Testis (tissue), 3 donors: Measurements from ENCODE around the gene CDK14. TPM values are rescaled to one million over a fixed set of nuclear protein-coding genes. Genes with fewer than 3 reads are reported as not detected.

Experiments used
- DNase-seq: peaks from one replicate; pipeline ENCODE4 v3.0.0-alpha.2; 2019
- H3K27ac ChIP-seq, 2 donors: fragments of 200-600 bp; sonication (generic); one replicate each; pipeline ENCODE4 v1.5.1; 2019
- H3K27me3 ChIP-seq: fragments of 200-600 bp; sonication (generic); one replicate; pipeline ENCODE4 v1.5.1; 2019
- H3K36me3 ChIP-seq: fragments of 200-600 bp; sonication (generic); one replicate; pipeline ENCODE4 v1.5.1; 2017; ENCODE audit warnings: low read depth; ENCODE audit errors: missing control alignments
- H3K4me1 ChIP-seq: fragments of 200-600 bp; sonication (generic); one replicate; pipeline ENCODE4 v1.5.1; 2019
- H3K4me3 ChIP-seq, 2 donors: fragments of 200-600 bp; sonication (generic); one replicate each; pipeline ENCODE4 v1.5.1; 2017 to 2019
- H3K9me3 ChIP-seq: fragments of 200-600 bp; sonication (generic); one replicate; pipeline ENCODE4 v1.5.1; 2017
- CTCF ChIP-seq, 3 experiments: fragments of 450-650 bp in 2 of 3; fragments of 200-600 bp in 1 of 3; sonication (generic) in 1 of 3; IDR thresholded peaks; one replicate each; pipeline ENCODE4 v1.5.1; 2016 to 2019; ENCODE audit warnings: antibody characterized with exemption in 3 of 3, mild to moderate bottlenecking in 2 of 3, moderate library complexity in 1 of 3
- POLR2A ChIP-seq: fragments of 450-650 bp; IDR thresholded peaks from one replicate; pipeline ENCODE4 v1.6.1; 2017; ENCODE audit warnings: antibody characterized with exemption, mild to moderate bottlenecking, moderate library complexity
- WGBS, 2 donors: methylation state at CpG; one replicate each; pipeline ENCODE4 v1.1.5; 2018; 5-methylcytosine and 5-hydroxymethylcytosine counted together
- intact Hi-C: fragments of 100-400 bp; cut with DNase I; formaldehyde crosslinking; loops from one replicate; pipeline ENCODE4 v1.15.1; 2023; ENCODE audit warnings: low total_unique reads
- polyA plus RNA-seq: library from polyadenylated mRNA; stranded (reverse); fragments of 350-450 nt; fragmentation: Illumina TruSeq; extraction: RNeasy Lipid Tissue Mini Kit (QIAGEN cat#74804); gene quantifications from one replicate; pipeline ENCODE4 v1.2.3, GENCODE V29; 2014; ENCODE audit warnings: low read depth, low replicate concordance; ENCODE audit not compliant: insufficient read depth
- total RNA-seq, 2 donors: library from RNA; depleted of rRNA; stranded (reverse); fragments of >200 nt; gene quantifications; one replicate each; pipeline ENCODE4 v1.2.3, GENCODE V29; 2016

Gene CDK14
- total and polyA plus RNA-seq, 3 donors from 2014 or later, result 18.9 to 22.7 (median 19.5) TPM

DNA sequence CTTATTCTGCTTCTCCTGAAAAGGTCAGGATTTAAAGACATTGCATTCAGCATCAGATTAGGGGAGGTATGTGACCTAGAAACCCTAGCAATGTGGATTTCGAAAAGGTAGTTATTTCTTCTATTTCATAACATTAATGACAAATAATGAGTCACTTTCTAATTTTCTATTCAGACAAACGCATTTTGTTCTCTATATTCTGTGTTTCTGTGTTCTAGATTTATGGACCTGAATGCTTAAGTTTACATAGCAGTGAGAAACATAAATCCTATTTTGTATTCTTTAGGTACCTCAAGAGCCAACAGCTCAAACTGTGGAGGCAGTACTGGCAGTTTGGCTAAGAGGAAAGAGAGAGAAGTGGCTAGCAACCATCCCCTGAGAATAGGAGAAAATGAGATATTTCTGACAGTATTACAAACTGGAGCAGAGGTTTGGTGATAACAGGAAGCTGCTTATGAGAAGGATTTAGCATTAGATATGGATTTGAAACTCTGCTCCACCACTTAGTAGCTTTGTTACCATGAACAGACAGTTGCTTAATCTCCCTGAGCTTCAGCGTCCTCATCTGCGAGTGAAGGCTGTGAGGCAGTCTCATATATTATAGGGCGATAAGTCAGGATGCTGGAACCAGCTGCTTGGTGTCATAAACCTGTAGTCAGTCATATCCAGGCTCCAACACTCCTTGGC, 28.2 kb downstream of the CDK14 start:
- TF ChIP-seq POLR2A, result no peak
- no peak for TF ChIP-seq CTCF (IDR thresholded peaks at IDR 0.05)
- no peaks in the 10 kb centered on the region for H3K4me1 ChIP-seq
- WGBS, 2 donors, result 77 to 80% methylated on average over 5 of the region's 5 CpGs
- H3K36me3 ChIP-seq, result no peaks in the 10 kb centered on the region
- intact Hi-C loops, result no loop called here
- no peak overlapping the region for H3K27ac ChIP-seq
- H3K27me3 ChIP-seq, result no peaks in the 10 kb centered on the region
- DNase-seq, result no peak
- H3K4me3 ChIP-seq, result no peak overlapping the region
- no peaks in the 10 kb centered on the region for H3K9me3 ChIP-seq

GRCh38 chr7:90625051-90625450, 28.9 kb downstream of the CDK14 start:
- Histone ChIP-seq H3K4me1 (no peaks in the 10 kb centered on the region), H3K27me3 (no peaks in the 10 kb centered on the region), H3K4me3 (no peak overlapping the region), H3K36me3 (no peaks in the 10 kb centered on the region), H3K9me3 (no peaks in the 10 kb centered on the region), H3K27ac (no peak overlapping the region)
- WGBS, 2 donors, result 77 to 80% methylated on average over 5 of the region's 5 CpGs
- DNase-seq, result no peak
- no peak for TF ChIP-seq CTCF (IDR thresholded peaks at IDR 0.05)
- no peak for TF ChIP-seq POLR2A
- intact Hi-C loops, result no loop called here

- Histone ChIP-seq H3K36me3 (no peaks in the 10 kb centered on the region), H3K9me3 (no peaks in the 10 kb centered on the region), H3K4me1 (no peaks in the 10 kb centered on the region), H3K27ac (no peak overlapping the region), H3K4me3 (no peak overlapping the region), H3K27me3 (no peaks in the 10 kb centered on the region)
- DNase-seq, result no peak
- TF ChIP-seq CTCF (IDR thresholded peaks at IDR 0.05) (no peak), POLR2A (no peak)
- intact Hi-C loops, result no loop called here
- 36 to 54% methylated on average over 3 of the region's 3 CpGs for WGBS, 2 donors
Measured at GRCh38 chr7:90625562-90625961, 29.4 kb downstream of the CDK14 start.

DNA sequence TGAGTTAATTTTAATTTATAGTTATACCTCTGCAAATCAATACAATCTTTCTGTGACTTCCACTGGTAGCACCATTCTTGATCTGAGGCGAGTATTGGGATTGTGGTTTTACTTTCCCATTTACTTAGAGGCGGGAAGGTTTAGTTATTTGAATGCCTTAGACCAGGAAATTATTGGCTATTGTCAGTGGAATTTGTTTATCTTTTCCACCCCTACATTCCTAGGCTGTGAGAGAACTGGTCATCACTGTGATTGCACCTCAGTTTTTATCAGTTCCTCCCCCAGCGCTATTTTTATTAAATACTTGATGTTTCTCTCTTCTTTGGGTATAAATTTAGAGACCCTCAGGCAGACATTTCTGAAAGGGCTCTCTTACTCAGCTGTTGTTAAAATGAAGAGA, 29.9 kb downstream of the CDK14 start:
- H3K27ac ChIP-seq, result no peak overlapping the region
- no peak overlapping the region for H3K4me3 ChIP-seq
- H3K9me3 ChIP-seq, result no peaks in the 10 kb centered on the region
- H3K36me3 ChIP-seq, result no peaks in the 10 kb centered on the region
- TF ChIP-seq POLR2A (no peak), CTCF (IDR thresholded peaks at IDR 0.05) (no peak)
- WGBS, 2 donors, result 54 to 66% methylated on average over 3 of the region's 3 CpGs
- intact Hi-C loops, result no loop called here
- H3K27me3 ChIP-seq, result no peaks in the 10 kb centered on the region
- H3K4me1 ChIP-seq, result no peaks in the 10 kb centered on the region
- DNase-seq, result no peak

GRCh38 chr7:90629297-90629918, 33.3 kb downstream of the CDK14 start:
- no peak overlapping the region for H3K4me3 ChIP-seq
- intact Hi-C loops, result no loop called here
- H3K9me3 ChIP-seq, result no peaks in the 10 kb centered on the region
- no peaks in the 10 kb centered on the region for H3K27me3 ChIP-seq
- no peaks in the 10 kb centered on the region for H3K4me1 ChIP-seq
- no peak for TF ChIP-seq POLR2A
- peak; percentile 36 to 55 (median 39) for TF ChIP-seq CTCF (IDR thresholded peaks at IDR 0.05)
- H3K27ac ChIP-seq, result no peak overlapping the region
- DNase-seq, result no peak
- no peaks in the 10 kb centered on the region for H3K36me3 ChIP-seq
- WGBS, 2 donors, result 93% methylated on average over 6 of the region's 6 CpGs
